MM.1S (cell line): ENCODE data around the gene FAM114A2.

Source experiments
- DNase-seq: peaks from one replicate; pipeline ENCODE4 v3.0.0-alpha.2; 2015
- H2AFZ ChIP-seq: fragments of 300-600 bp; sonication (generic); 2 replicates; pipeline ENCODE4 v1.6.0; 2016; ENCODE audit warnings: antibody characterized with exemption, low read length
- H3F3A ChIP-seq: fragments of 300-600 bp; sonication (generic); 2 replicates; pipeline ENCODE4 v1.6.1; 2016; ENCODE audit warnings: mild to moderate bottlenecking, antibody characterized with exemption, low read length, moderate library complexity, mixed read lengths; ENCODE audit not compliant: insufficient read depth
- H3K27ac ChIP-seq: fragments of 300-600 bp; sonication (generic); 2 replicates; pipeline ENCODE4 v1.5.1; 2016; ENCODE audit warnings: mild to moderate bottlenecking, low read length
- H3K27me3 ChIP-seq: fragments of 300-600 bp; sonication (generic); replicated peaks from 2 replicates; pipeline ENCODE4 v1.6.0; 2016; ENCODE audit warnings: low read length; ENCODE audit not compliant: insufficient read depth
- H3K36me3 ChIP-seq: fragments of 300-600 bp; sonication (generic); replicated peaks from 2 replicates; pipeline ENCODE4 v1.6.1; 2016; ENCODE audit warnings: mild to moderate bottlenecking, low read length, mixed read lengths; ENCODE audit not compliant: insufficient read depth
- H3K4me1 ChIP-seq: fragments of 300-600 bp; sonication (generic); 2 replicates; pipeline ENCODE4 v1.6.1; 2016; ENCODE audit warnings: low read length, mixed read lengths
- H3K4me2 ChIP-seq: fragments of 300-600 bp; sonication (generic); 2 replicates; pipeline ENCODE4 v1.6.0; 2016; ENCODE audit warnings: low read depth, low read length
- H3K4me3 ChIP-seq: fragments of 300-600 bp; sonication (generic); 2 replicates; pipeline ENCODE4 v1.5.1; 2016; ENCODE audit warnings: low read length, mixed read lengths
- H3K79me2 ChIP-seq: fragments of 300-600 bp; sonication (generic); 2 replicates; pipeline ENCODE4 v1.6.1; 2016; ENCODE audit warnings: mixed run types, low read length, mixed read lengths
- H3K9ac ChIP-seq: fragments of 300-600 bp; sonication (generic); 2 replicates; pipeline ENCODE4 v1.6.1; 2016; ENCODE audit warnings: low read length, mixed read lengths
- H3K9me2 ChIP-seq: fragments of 300-600 bp; sonication (generic); replicated peaks from 2 replicates; pipeline ENCODE4 v1.6.1; 2016; ENCODE audit warnings: mild to moderate bottlenecking, low read length, mixed read lengths; ENCODE audit not compliant: insufficient read depth
- H3K9me3 ChIP-seq: fragments of 300-600 bp; sonication (generic); replicated peaks from 2 replicates; pipeline ENCODE4 v1.6.1; 2016; ENCODE audit warnings: mild to moderate bottlenecking, low read length, mixed read lengths; ENCODE audit not compliant: insufficient read depth
- H4K20me1 ChIP-seq: fragments of 300-600 bp; sonication (generic); 2 replicates; pipeline ENCODE4 v1.6.1; 2016; ENCODE audit warnings: mild to moderate bottlenecking, low read length, moderate library complexity, mixed read lengths; ENCODE audit not compliant: insufficient read depth
- CTCF ChIP-seq: fragments of 300-600 bp; sonication (generic); IDR thresholded peaks from 2 replicates; pipeline ENCODE4 v1.5.1; 2016; ENCODE audit warnings: antibody characterized with exemption, low read length, mixed read lengths
- EZH2 ChIP-seq: fragments of 300-600 bp; sonication (generic); optimal IDR thresholded peaks from 2 replicates; pipeline ENCODE3; 2017; ENCODE audit warnings: low read depth, mild to moderate bottlenecking, antibody characterized with exemption, low read length, mixed read lengths
- EZH2phosphoT487 ChIP-seq: fragments of 300-600 bp; sonication (generic); IDR thresholded peaks from 2 replicates; pipeline ENCODE4 v1.6.1; 2018; ENCODE audit warnings: antibody characterized with exemption, low read length

The FAM114A2 gene

GRCh38 chr5:153979028-153979783 lies 59.5 kb downstream of the FAM114A2 start:
- no peaks in the 10 kb centered on the region for H4K20me1 ChIP-seq
- H3K79me2 ChIP-seq = no peaks in the 10 kb centered on the region
- no peaks in the 10 kb centered on the region for H3K27me3 ChIP-seq
- TF ChIP-seq EZH2phosphoT487 (no peak), EZH2 (no peak), CTCF (no peak)
- H3K4me2 ChIP-seq = no peak overlapping the region
- no peak overlapping the region for H3K27ac ChIP-seq
- H3K36me3 ChIP-seq = no peaks in the 10 kb centered on the region
- H3K4me1 ChIP-seq = no peaks in the 10 kb centered on the region
- no peak overlapping the region for H2AFZ ChIP-seq
- H3K9ac ChIP-seq = no peak overlapping the region
- H3F3A ChIP-seq = no peaks in the 10 kb centered on the region
- H3K9me2 ChIP-seq = no peaks in the 10 kb centered on the region
- no peak for DNase-seq
- H3K4me3 ChIP-seq = no peak overlapping the region
- no peaks in the 10 kb centered on the region for H3K9me3 ChIP-seq

GRCh38 chr5:153974813-153975163 lies 63.9 kb downstream of the FAM114A2 start:
- Histone ChIP-seq H3F3A (no peaks in the 10 kb centered on the region), H3K27ac (no peak overlapping the region)
- no peak for TF ChIP-seq EZH2
- TF ChIP-seq EZH2phosphoT487 = no peak
- TF ChIP-seq CTCF = no peak

GRCh38 chr5:153974131-153974812 lies 64.4 kb downstream of the FAM114A2 start:
- no peak overlapping the region for H3K9ac ChIP-seq

More at GRCh38 chr5:153974813-153975163, 63.9 kb downstream of the FAM114A2 start:
- Histone ChIP-seq H3K36me3 (no peaks in the 10 kb centered on the region), H3K9me3 (no peaks in the 10 kb centered on the region), H3K9me2 (no peaks in the 10 kb centered on the region), H3K9ac (no peak overlapping the region), H2AFZ (peak overlapping the region; percentile 62; the same call in 1 of the 2 replicates), H3K79me2 (no peaks in the 10 kb centered on the region), H3K4me3 (no peak overlapping the region), H4K20me1 (no peaks in the 10 kb centered on the region), H3K4me1 (no peaks in the 10 kb centered on the region), H3K4me2 (0 out of 2 replicates have a peak overlapping the region, but pooled peaks have one; percentile 2), H3K27me3 (no peaks in the 10 kb centered on the region)
- DNase-seq = no peak

More at GRCh38 chr5:153974131-153974812, 64.4 kb downstream of the FAM114A2 start:
- H4K20me1 ChIP-seq = no peaks in the 10 kb centered on the region
- peak; percentile 79 for TF ChIP-seq CTCF
- TF ChIP-seq EZH2 = no peak
- H3K4me2 ChIP-seq = 0 out of 2 replicates have a peak overlapping the region, but pooled peaks have one; percentile 2
- no peaks in the 10 kb centered on the region for H3K9me2 ChIP-seq
- peak; percentile 64 for DNase-seq
- no peaks in the 10 kb centered on the region for H3K27me3 ChIP-seq
- H3K4me1 ChIP-seq = no peaks in the 10 kb centered on the region
- H3F3A ChIP-seq = no peaks in the 10 kb centered on the region
- no peak overlapping the region for H3K4me3 ChIP-seq
- no peaks in the 10 kb centered on the region for H3K9me3 ChIP-seq
- no peak overlapping the region for H3K27ac ChIP-seq
- no peaks in the 10 kb centered on the region for H3K79me2 ChIP-seq
- H2AFZ ChIP-seq = peak overlapping the region; percentile 62; the same call in 1 of the 2 replicates
- H3K36me3 ChIP-seq = no peaks in the 10 kb centered on the region
